Mucosa of descending colon (tissue), 3 donors: ENCODE results near the gene KLK13. TPM values are rescaled to one million over a fixed set of nuclear protein-coding genes. Genes with fewer than 3 reads are reported as not detected.
A peak's percentile ranks its signal among the peaks of the same experiment; 100 is the strongest.

Source experiments
- ATAC-seq: fragments of 200-7000 bp; cut with Tn5 transposase; one replicate; pipeline ENCODE4 v1.9.1; 2020; ENCODE audit warnings: mild to moderate bottlenecking, moderate library complexity
- DNase-seq, 3 donors: peaks; one replicate each; pipeline ENCODE4 v3.0.0-alpha.2; 2020
- H3K36me3 ChIP-seq: fragments of 200-600 bp; one replicate; pipeline ENCODE4 v1.8.0; 2021; ENCODE audit warnings: low read depth, mild to moderate bottlenecking
- H3K4me1 ChIP-seq: fragments of 200-600 bp; one replicate; pipeline ENCODE4 v1.8.0; 2021; ENCODE audit warnings: low read depth, mild to moderate bottlenecking
- H3K4me3 ChIP-seq: fragments of 200-600 bp; one replicate; pipeline ENCODE4 v1.8.0; 2021; ENCODE audit warnings: mild to moderate bottlenecking
- H3K9me3 ChIP-seq: fragments of 200-600 bp; one replicate; pipeline ENCODE4 v1.8.0; 2021; ENCODE audit warnings: mild to moderate bottlenecking
- CTCF ChIP-seq: fragments of 200-600 bp; IDR thresholded peaks from one replicate; pipeline ENCODE4 v1.8.0; 2022; ENCODE audit warnings: antibody characterized with exemption, mild to moderate bottlenecking
- intact Hi-C, 2 donors: fragments of 100-400 bp; cut with DNase I in 1 of 2; cut with micrococcal nuclease in 1 of 2; formaldehyde crosslinking; loops; one replicate each; pipeline versions ENCODE4 v1.11.0 to v1.11.1; 2022; cut with DNase I, micrococcal nuclease
- total RNA-seq, 3 donors: library from RNA; stranded (reverse); fragmentation: NEBNext Ultra II Directional in 2 of 3; extraction: Animal tissue kit (Norgen Biotek cat#: 25700) in 2 of 3; gene quantifications; one replicate each; pipeline versions ENCODE4 v1.2.1 to v1.2.4, GENCODE V29; 2021 to 2023
- donor health status: DM: no; HTN: no; CAD: no; lungs with moderate emphysema.
- donor health status: DM: no; HTN: no; CAD: no.
- donor health status: DM: no; HTN: yes; CAD: no.

Gene KLK13
- total RNA-seq, 3 donors from 2014 or later, result 0.22 to 2.7 (median 0.84) TPM

GRCh38 chr19:51027873-51028272 is 37.0 kb downstream of the KLK13 start:
- intact Hi-C loops, result no loop called here
- TF ChIP-seq CTCF, result no peak
- DNase-seq, result no peak
- H3K4me1 ChIP-seq, result no peaks in the 10 kb centered on the region
- H3K4me3 ChIP-seq, result no peak overlapping the region
- no peaks in the 10 kb centered on the region for H3K36me3 ChIP-seq
- no peaks in the 10 kb centered on the region for H3K9me3 ChIP-seq
- ATAC-seq, result no peak

- intact Hi-C loops, result no loop called here
- DNase-seq, result no peak
Observed at GRCh38 chr19:51027126-51027806, 37.6 kb downstream of the KLK13 start.

GRCh38 chr19:51026554-51026831 is 38.4 kb downstream of the KLK13 start, which contains the start of gene KLK11:
Gene KLK11 (minus strand): TSS chr19:51026616. CDS start chr19:51025631, 985 bp downstream.
- no peaks in the 10 kb centered on the region for H3K4me1 ChIP-seq
- no peak for DNase-seq
- no peaks in the 10 kb centered on the region for H3K9me3 ChIP-seq
- H3K4me3 ChIP-seq, result no peak within 1 kb of the TSS
- TF ChIP-seq CTCF, result no peak
- intact Hi-C loops, result no loop called here
- peak; percentile 53 for ATAC-seq
- no peaks in the 10 kb centered on the region for H3K36me3 ChIP-seq

More at GRCh38 chr19:51027126-51027806, 37.6 kb downstream of the KLK13 start:
- Histone ChIP-seq H3K4me1 (no peaks in the 10 kb centered on the region), H3K36me3 (no peaks in the 10 kb centered on the region), H3K9me3 (no peaks in the 10 kb centered on the region), H3K4me3 (no peak overlapping the region)
- no peak for ATAC-seq
- TF ChIP-seq CTCF, result no peak

GRCh38 chr19:51025809-51026553 is 38.9 kb downstream of the KLK13 start:
- ATAC-seq, result no peak

GRCh38 chr19:51025401-51025800 is 39.5 kb downstream of the KLK13 start:
- Histone ChIP-seq H3K4me3 (no peak overlapping the region), H3K36me3 (no peaks in the 10 kb centered on the region), H3K4me1 (no peaks in the 10 kb centered on the region), H3K9me3 (no peaks in the 10 kb centered on the region)
- intact Hi-C loops, result no loop called here
- TF ChIP-seq CTCF, result no peak
- ATAC-seq (no peak), DNase-seq (no peak)

More at GRCh38 chr19:51025809-51026553, 38.9 kb downstream of the KLK13 start:
- H3K4me1 ChIP-seq, result no peaks in the 10 kb centered on the region
- intact Hi-C loops, result no loop called here
- H3K9me3 ChIP-seq, result no peaks in the 10 kb centered on the region
- TF ChIP-seq CTCF, result no peak
- H3K4me3 ChIP-seq, result no peak overlapping the region
- H3K36me3 ChIP-seq, result no peaks in the 10 kb centered on the region
- DNase-seq, result no peak
